ENCODE measurements around the gene KDM4F.

Gene KDM4F

DNA sequence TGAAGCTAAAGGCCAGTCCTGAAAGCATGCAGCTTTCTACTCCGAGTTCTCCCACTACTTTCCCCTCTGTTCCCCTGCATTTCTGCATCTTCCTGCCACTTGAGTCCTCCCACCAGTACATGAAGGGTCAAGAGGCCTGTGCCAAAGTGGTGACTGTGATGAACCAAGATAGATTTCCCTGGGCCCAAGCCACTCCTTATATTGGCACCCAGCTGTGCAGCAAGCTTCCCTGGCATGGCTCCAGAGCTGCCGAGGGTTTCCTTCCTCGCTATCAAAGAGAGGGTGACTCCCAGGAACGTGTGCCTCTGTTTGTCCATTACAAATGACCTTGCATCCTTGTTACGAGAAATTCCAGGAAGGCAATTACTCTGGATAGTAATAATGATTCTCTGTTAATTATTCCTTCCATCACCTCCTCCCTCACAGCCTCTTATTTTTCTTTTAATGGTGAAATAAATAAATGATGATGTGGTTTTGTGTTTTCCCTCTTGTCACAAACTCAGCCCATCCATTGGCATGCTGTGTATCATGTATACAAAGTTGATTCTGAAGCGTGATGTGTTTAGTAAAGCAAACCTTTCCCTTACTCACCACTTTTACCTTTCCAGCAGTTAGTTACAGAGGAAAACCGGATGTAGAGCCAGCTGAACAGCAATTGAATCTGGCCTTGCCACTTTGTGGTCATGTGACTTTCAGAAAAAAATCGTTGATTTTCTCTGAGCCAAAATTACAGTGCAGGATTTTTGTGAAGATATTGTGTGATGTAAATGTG lies 25.8 kb downstream of the KDM4F start:
- no peak for DNase-seq (ENCODE audit: extremely low read depth, insufficient read length)

DNA sequence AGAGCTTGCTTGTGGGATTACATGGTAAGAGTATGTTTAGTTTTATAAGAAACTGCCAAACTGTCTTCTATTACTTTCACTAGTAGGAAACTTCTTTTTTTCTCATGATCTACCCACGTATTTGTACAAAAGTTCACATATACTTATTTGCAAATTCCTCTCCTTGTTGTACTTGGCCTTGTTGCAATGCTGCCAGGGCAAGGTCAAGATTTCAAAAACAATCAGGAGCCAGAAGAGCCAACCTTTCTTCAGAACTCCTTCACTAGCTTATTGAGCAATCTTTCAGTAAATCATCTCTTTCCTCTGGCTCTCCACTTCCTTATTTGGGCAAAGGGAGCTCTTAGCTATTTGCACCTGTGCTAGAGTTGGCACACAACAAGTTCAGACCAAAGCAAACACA lies 27.2 kb downstream of the KDM4F start:
- Histone ChIP-seq H3K27me3 (replicated peaks; ENCODE audit: control insufficient read depth, insufficient read depth, low read length) (no peaks in the 10 kb centered on the region), H3K36me3 (ENCODE audit: control insufficient read depth, insufficient read depth, low read length) (no peaks in the 10 kb centered on the region), H3K4me3 (replicated peaks; ENCODE audit: low read depth, low read length) (no peak overlapping the region)
- DNase-seq (ENCODE audit: extremely low read depth, insufficient read length) = no peak
- TF ChIP-seq, protein P1, sequence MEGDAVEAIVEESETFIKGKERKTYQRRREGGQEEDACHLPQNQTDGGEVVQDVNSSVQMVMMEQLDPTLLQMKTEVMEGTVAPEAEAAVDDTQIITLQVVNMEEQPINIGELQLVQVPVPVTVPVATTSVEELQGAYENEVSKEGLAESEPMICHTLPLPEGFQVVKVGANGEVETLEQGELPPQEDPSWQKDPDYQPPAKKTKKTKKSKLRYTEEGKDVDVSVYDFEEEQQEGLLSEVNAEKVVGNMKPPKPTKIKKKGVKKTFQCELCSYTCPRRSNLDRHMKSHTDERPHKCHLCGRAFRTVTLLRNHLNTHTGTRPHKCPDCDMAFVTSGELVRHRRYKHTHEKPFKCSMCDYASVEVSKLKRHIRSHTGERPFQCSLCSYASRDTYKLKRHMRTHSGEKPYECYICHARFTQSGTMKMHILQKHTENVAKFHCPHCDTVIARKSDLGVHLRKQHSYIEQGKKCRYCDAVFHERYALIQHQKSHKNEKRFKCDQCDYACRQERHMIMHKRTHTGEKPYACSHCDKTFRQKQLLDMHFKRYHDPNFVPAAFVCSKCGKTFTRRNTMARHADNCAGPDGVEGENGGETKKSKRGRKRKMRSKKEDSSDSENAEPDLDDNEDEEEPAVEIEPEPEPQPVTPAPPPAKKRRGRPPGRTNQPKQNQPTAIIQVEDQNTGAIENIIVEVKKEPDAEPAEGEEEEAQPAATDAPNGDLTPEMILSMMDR (IDR thresholded peaks at IDR 0.05; ENCODE audit: insufficient read depth, low read length, poor library complexity, severe bottlenecking) = no peak

More for the DNA sequence above, 25.8 kb downstream of the KDM4F start:
- Histone ChIP-seq H3K36me3 (ENCODE audit: control insufficient read depth, insufficient read depth, low read length) (no peaks in the 10 kb centered on the region), H3K27me3 (replicated peaks; ENCODE audit: control insufficient read depth, insufficient read depth, low read length) (no peaks in the 10 kb centered on the region), H3K4me3 (replicated peaks; ENCODE audit: low read depth, low read length) (no peak overlapping the region)
- TF ChIP-seq, protein P1 (IDR thresholded peaks at IDR 0.05; ENCODE audit: insufficient read depth, low read length, poor library complexity, severe bottlenecking) = no peak

DNA sequence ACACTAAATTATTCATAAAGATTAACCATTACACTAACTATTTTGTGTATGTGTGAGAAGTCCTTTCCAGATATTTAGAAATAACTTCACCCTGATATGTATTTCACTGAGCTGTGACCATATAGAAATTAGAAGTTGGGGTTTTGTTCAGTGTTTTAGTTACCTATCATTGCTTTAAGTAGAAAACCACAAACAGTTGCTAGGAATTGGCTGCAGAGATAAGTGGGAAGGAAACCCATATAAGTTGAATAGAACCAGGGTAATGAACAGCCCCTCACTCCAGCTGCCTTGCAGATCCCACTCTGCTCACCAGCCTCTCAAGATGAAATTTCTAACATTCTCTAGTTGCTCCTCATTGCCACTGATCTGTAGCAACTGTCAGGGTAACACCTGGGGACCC lies 27.8 kb downstream of the KDM4F start:
- Histone ChIP-seq H3K36me3 (ENCODE audit: control insufficient read depth, insufficient read depth, low read length) (no peaks in the 10 kb centered on the region), H3K4me3 (replicated peaks; ENCODE audit: low read depth, low read length) (no peak overlapping the region), H3K27me3 (replicated peaks; ENCODE audit: control insufficient read depth, insufficient read depth, low read length) (no peaks in the 10 kb centered on the region)
- DNase-seq (ENCODE audit: extremely low read depth, insufficient read length) = no peak
- TF ChIP-seq, protein P1 (IDR thresholded peaks at IDR 0.05; ENCODE audit: insufficient read depth, low read length, poor library complexity, severe bottlenecking) = no peak

DNA sequence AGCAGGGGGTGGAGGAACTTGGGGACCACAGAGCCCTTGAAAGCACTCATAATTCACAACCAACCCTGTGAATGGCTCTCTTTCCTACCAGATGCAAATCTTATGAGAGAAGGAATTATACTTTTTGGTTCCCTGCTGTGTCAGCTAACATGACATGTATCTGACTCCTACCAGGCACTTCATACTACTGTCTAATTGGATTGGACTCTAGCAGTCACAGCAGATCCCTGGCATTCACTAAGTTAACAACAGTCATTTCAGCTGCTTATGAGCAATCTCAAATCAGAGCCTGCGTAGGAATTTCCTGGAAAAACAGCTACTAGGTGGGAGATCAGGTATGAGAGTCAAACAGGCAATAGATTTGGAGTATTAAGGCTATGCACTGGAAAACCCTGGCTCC lies 29.3 kb downstream of the KDM4F start:
- Histone ChIP-seq H3K36me3 (ENCODE audit: control insufficient read depth, insufficient read depth, low read length) (no peaks in the 10 kb centered on the region), H3K4me3 (replicated peaks; ENCODE audit: low read depth, low read length) (no peak overlapping the region), H3K27me3 (replicated peaks; ENCODE audit: control insufficient read depth, insufficient read depth, low read length) (no peaks in the 10 kb centered on the region)
- DNase-seq (ENCODE audit: extremely low read depth, insufficient read length) = no peak
- TF ChIP-seq, protein P1 (IDR thresholded peaks at IDR 0.05; ENCODE audit: insufficient read depth, low read length, poor library complexity, severe bottlenecking) = no peak

DNA sequence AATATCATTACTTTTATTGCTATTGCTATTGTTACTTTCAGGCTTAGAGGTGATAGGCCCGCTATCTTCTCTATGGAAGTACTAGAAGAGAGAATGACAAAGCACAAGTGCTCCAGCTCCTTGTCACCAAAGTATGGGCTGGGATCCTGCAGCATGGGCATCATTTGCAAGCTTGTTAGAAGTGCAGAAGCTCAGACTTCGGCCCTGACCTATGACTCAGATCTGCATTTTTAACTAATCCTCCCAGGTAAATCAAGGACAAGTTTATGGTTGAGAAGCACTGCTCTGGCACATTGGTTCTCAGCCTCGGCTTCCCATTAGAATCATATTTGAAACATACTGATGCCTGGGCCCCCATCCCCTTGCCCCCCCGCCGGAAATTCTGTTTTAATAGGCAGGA lies 31.8 kb downstream of the KDM4F start:
- no peak for DNase-seq (ENCODE audit: extremely low read depth, insufficient read length)
- no peak overlapping the region for H3K4me3 ChIP-seq (replicated peaks; ENCODE audit: low read depth, low read length)
- H3K36me3 ChIP-seq (ENCODE audit: control insufficient read depth, insufficient read depth, low read length) = no peaks in the 10 kb centered on the region
- H3K27me3 ChIP-seq (replicated peaks; ENCODE audit: control insufficient read depth, insufficient read depth, low read length) = no peaks in the 10 kb centered on the region
- TF ChIP-seq, protein P1 (IDR thresholded peaks at IDR 0.05; ENCODE audit: insufficient read depth, low read length, poor library complexity, severe bottlenecking) = no peak
